ENCODE data around the gene OR4K1.

Gene OR4K1

GRCh38 chr14:19930617-19931016, at the start of gene OR4K1:
Gene OR4K1 (plus strand): TSS chr14:19930917. CDS start chr14:19935667, 4,750 bp downstream.
- POLR2A ChIA-PET (ENCODE audit: low non-redundant PET): no interaction called here
- TF ChIP-seq CTCF (conservative IDR thresholded peaks at IDR 0.05; ENCODE audit: low read depth): no peak
- no peak within 1 kb of the TSS for H3K27ac ChIP-seq
- CTCF ChIA-PET: no interaction called here
- no peak for DNase-seq (ENCODE audit: low spot score)

GRCh38 chr14:19895282-19895681, 35.4 kb upstream of the OR4K1 start:
- ChIA-PET CTCF (interaction anchor here (1.1 kb wide), 1 partner anchor 12 kb away, joined by 4 read pairs; no protein-coding TSS in a partner anchor), POLR2A (ENCODE audit: low non-redundant PET) (no interaction called here)
- no peak for TF ChIP-seq CTCF (conservative IDR thresholded peaks at IDR 0.05; ENCODE audit: low read depth)
- H3K27ac ChIP-seq: no peak overlapping the region
- DNase-seq (ENCODE audit: low spot score): no peak

DNA sequence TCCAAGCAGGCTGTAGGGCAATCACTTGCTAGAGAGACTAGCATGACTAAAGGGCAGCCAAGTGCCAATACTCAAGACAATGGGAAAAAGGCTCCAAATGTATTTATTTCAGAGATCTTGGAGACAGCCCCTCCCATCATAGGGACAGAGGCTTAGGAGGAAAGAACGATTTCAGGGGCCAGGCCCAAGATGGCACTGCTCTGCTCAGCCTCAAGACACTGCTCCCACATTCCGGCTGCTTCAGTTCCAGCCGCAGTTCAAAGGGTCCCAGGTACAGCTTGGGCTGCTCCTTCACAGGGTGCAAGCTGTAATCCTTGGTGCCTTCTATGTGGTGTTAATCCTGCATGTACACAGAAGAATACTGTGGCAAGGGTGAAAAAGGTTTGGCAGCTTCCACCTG, 29.7 kb upstream of the OR4K1 start:
- no peak overlapping the region for H3K27ac ChIP-seq
- ChIA-PET POLR2A (ENCODE audit: low non-redundant PET) (no interaction called here), CTCF (no interaction called here)
- no peak for DNase-seq (ENCODE audit: low spot score)
- TF ChIP-seq CTCF (conservative IDR thresholded peaks at IDR 0.05; ENCODE audit: low read depth): no peak

GRCh38 chr14:19902409-19902808, 28.3 kb upstream of the OR4K1 start:
- no peak overlapping the region for H3K27ac ChIP-seq
- no peak for TF ChIP-seq CTCF (conservative IDR thresholded peaks at IDR 0.05; ENCODE audit: low read depth)
- DNase-seq (ENCODE audit: low spot score): no peak
- ChIA-PET CTCF (no interaction called here), POLR2A (ENCODE audit: low non-redundant PET) (no interaction called here)

DNA sequence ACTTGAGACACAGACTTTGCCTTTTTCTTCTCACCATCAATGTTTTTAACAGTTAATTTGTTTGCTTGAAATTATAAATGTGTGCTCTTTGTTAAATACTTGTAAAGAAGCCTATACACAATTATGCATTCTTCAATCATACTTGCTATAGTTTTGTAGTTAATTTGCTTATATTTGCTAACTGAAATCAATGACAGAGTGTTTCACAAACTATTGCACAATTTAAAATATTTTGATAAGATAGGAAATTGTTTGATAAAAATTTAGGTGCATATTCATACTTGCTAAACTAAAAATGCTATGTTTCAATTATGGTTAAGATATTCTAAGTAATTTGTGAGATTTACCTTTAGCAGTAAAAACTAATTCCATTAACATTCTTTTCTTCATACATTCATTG, 24.1 kb upstream of the OR4K1 start:
- TF ChIP-seq CTCF (conservative IDR thresholded peaks at IDR 0.05; ENCODE audit: low read depth): no peak
- ChIA-PET CTCF (no interaction called here), POLR2A (ENCODE audit: low non-redundant PET) (no interaction called here)

GRCh38 chr14:19911114-19911513, 19.6 kb upstream of the OR4K1 start:
- no peak for DNase-seq (ENCODE audit: low spot score)
- no peak for TF ChIP-seq CTCF (conservative IDR thresholded peaks at IDR 0.05; ENCODE audit: low read depth)
- POLR2A ChIA-PET (ENCODE audit: low non-redundant PET): no interaction called here
- no peak overlapping the region for H3K27ac ChIP-seq
- CTCF ChIA-PET: no interaction called here

More for the DNA sequence above, 24.1 kb upstream of the OR4K1 start:
- no peak overlapping the region for H3K27ac ChIP-seq
- DNase-seq (ENCODE audit: low spot score): no peak

DNA sequence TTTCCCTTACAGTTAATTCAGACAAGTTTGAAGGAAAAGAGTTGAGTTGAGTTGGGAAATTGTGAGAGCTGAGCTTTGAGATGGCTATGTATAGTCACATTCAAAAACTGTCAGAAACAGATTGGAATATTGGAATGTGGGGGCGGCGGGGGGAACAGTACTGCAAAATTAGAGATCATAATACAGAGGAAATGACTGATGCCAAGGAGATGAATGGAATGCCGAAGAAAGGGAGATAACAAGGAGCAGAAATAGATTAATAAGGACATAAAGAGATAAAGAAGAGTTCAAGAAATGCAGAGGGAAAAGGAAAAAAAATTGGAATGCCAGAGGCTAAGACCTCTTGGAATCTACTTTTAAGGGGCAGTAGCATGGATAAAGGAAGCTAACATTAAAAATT, 13.5 kb upstream of the OR4K1 start:
- no peak overlapping the region for H3K27ac ChIP-seq
- POLR2A ChIA-PET (ENCODE audit: low non-redundant PET): no interaction called here
- DNase-seq (ENCODE audit: low spot score): no peak
- TF ChIP-seq CTCF (conservative IDR thresholded peaks at IDR 0.05; ENCODE audit: low read depth): no peak
- CTCF ChIA-PET: no interaction called here

Data from RWPE1 (cell line).